ENCODE data around the gene WDR54. TPM values are rescaled to one million over a fixed set of nuclear protein-coding genes. Genes with fewer than 3 reads are reported as not detected.
"Not testable (repeated sequence)": the region's sequence is repeated elsewhere in the genome, so short reads cannot be mapped to it uniquely, and the experiment has no call there.

Gene WDR54
- total RNA-seq, 1 donor from 2014 or later: 29.1 TPM

DNA sequence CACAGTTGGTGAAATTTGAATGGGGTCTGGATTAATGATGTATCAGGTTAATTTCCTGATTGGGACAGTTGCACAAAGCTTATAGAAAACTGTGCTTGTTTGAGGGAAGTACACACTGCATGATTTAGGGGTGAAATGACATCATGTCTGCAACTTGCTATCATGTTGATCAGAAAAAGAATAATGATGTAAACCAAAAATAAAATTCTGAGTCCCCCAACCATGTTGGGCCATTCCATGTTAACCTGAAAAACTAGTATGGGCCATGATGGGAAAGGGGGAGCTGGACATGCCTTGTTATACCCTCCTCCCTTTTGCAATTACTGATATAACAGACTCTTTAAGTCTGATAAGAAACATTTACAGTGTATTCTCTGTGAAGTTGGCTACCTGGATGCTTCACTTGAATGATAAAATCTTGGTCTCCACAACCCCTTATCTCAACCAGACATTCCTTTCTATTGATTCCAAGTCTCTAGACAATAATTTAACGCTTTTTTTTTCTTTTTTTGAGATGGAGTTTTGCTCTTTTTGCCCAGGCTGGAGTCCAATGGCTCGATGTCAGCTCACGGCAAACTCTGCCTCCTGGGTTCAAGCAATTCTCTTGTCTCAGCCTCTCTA is 29.1 kb downstream of the WDR54 start:
- no peak for DNase-seq (ENCODE audit: extremely low read depth, low read depth, low spot score)

DNA sequence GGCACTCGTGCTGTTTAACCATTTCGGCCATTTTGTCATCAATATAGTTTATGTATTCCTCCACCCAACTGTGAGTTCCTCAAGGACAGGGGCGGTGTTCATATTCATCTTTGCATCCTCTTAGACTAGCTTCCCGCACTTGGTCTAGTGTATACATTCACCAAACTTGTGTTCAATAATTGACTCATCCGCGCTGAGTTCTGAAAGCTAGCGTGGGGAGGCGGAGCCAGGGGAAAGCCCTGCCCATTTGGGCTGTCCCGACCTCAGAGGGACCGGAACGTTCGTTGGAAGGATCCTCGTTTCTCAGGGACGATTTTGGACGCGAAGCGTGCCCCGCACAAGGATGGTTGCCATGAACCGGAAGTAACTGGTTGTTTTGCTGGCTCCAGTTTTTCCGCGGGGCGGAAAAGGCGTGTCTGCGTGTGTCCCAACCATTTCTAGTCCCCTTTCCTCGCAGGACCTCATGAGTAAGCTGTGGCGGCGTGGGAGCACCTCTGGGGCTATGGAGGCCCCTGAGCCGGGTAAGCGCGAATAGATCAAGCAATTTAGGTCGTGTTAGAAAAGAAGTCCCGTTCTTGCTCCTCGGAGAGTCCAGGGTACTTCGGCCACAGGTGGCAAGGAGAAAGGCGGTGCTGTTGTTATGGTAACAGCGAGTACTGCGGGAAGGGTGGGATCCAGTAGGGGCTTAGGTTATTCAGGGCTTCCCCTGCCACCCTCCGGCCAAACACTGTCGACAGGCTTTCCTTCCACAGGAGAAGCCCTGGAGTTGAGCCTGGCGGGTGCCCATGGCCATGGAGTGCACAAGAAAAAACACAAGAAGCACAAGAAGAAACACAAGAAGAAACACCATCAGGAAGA is 33.4 kb downstream of the WDR54 start, which contains the start of gene INO80B:
Gene INO80B, plus strand, starts transcription at position 434 of the 858 bp plus-strand sequence. Its CDS starts 30 bp downstream, at position 464.
- DNase-seq (ENCODE audit: extremely low read depth, low read depth, low spot score): peak; percentile 96

GRCh38 chr2:74457129-74457548 is 35.6 kb downstream of the WDR54 start:
- DNase-seq (ENCODE audit: extremely low read depth, low read depth, low spot score): no peak

- DNase-seq (ENCODE audit: extremely low read depth, low read depth, low spot score): no peak
These were observed 36.1 kb downstream of the WDR54 start for GRCh38 chr2:74457549-74458131.

DNA sequence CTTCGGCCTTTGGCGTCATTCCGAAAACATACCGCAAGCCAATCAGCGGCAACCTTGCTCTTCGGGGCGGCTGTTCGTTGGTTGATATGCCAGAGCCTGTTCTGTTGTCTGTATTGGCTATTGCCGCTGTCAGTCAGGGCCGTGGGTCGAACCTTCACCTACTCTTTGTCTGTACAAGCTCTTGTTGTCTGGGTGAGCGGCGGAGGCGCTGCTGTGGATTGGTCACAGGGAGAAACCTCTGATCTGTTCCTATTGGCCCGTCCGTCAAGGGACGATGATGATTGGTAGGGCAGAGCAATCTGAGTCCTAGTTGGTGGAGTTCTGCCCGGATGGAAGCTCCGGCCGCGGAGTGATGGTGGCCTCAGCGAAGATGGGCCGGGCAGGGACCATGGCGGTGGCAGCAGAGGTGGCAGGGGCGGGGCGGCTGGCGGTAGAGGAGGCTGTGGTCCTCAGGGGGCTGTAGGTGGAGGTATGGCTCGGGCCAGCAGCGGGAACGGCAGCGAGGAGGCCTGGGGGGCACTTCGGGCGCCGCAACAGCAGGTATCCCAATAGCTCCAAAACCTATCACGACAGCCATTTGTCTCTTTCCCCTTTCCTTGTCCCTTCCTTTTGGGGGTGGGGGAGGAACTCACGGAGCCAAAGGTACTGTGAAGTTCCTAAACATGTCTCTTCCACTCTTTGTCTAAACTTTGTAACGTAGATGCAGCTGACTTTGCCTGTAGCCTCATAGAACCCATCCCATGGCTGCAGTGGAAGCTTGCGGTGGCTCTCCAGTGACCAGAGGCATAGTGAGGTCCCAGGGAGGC is 36.8 kb downstream of the WDR54 start, which contains the start of gene WBP1:
Gene WBP1, plus strand, starts transcription at position 307 of the 806 bp plus-strand sequence. Its CDS starts 165 bp downstream, at position 472.
- DNase-seq (ENCODE audit: extremely low read depth, low read depth, low spot score): peak; percentile 100

GRCh38 chr2:74458938-74459363 is 37.4 kb downstream of the WDR54 start:
- DNase-seq (ENCODE audit: extremely low read depth, low read depth, low spot score): no peak

GRCh38 chr2:74459503-74460118 is 38.1 kb downstream of the WDR54 start:
- not testable (repeated sequence) for DNase-seq (ENCODE audit: extremely low read depth, low read depth, low spot score)

- not testable (repeated sequence) for DNase-seq (ENCODE audit: extremely low read depth, low read depth, low spot score)
These were observed 38.7 kb downstream of the WDR54 start for GRCh38 chr2:74460187-74460586.

GRCh38 chr2:74461187-74462053 is 39.9 kb downstream of the WDR54 start:
- DNase-seq (ENCODE audit: extremely low read depth, low read depth, low spot score): no peak

DNA sequence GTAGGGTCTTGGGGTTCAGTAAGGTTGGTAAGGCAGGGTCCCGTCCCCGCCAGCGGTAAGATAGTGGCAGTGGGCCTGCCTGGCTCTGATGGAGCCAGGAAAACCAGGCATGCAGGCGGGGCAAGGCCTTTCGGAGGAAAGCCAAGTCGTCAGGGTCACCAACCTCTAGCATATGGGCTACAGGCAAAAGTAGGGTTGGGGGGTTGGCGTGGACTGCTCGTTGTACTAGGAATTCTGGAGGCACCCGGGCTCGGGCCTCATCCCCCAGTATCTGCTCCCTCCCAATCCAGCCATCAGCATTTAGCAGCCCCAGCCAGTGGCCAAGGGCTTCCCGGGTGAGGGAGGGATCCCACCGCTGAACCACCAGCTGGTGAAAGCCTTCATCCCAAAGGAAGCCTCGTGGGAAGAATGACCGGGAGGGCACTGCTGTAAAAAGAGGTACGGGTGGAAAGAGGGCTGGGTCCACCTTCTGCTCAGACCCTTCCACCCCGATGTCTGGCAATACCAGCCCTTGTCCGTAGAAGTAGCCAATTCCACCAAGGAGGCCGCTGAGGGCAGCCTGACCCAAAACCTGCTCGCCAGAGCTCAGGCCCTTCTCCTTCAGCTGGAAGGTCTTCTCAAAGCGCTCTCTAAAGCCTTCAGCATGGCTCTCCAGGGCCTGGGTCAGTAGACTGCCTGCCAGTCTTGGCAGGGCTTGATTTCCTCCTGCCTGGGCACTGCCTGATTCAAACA is 40.7 kb downstream of the WDR54 start:
- no peak for DNase-seq (ENCODE audit: extremely low read depth, low read depth, low spot score)

DNA sequence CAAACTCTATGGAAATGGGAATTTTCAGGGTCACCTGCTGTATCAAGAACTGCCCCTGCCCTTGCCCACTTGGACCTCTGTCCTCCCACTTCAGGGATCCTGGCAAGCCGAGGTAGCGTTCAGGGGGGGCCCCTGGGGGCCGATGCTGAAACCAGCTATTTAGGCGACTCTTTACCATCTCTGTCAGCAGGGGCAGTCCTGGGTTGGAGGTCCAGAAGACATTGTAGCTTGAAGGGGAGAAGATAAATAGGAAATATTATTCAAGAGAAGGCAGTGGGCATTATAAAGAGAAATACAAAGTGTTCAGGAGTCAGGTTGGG is 41.2 kb downstream of the WDR54 start:
- DNase-seq (ENCODE audit: extremely low read depth, low read depth, low spot score): no peak

- no peak for DNase-seq (ENCODE audit: extremely low read depth, low read depth, low spot score)
These were observed 42.9 kb downstream of the WDR54 start for GRCh38 chr2:74464406-74464805.

DNA sequence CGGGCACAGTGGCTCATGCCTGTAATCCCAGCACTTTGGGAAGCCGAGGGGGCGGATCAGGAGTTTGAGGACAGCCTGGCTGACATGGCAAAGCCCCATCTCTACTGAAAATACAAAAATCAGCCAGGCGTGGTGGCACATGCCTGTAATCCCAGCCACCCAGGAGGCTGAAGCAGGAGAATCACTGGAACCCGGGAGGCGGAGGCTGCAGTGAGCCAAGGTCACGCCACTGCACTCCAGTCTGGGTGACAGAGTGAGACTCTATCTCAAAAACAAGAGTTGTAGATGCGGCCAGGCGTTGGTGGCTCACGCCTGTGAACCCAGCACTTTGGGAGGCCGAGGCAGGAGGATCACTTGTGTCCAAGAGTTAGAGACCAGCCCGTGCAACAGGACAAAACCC is 49.2 kb downstream of the WDR54 start:
- DNase-seq (ENCODE audit: extremely low read depth, low read depth, low spot score): not testable (repeated sequence)

- no peak for DNase-seq (ENCODE audit: extremely low read depth, low read depth, low spot score)
These were observed 50.0 kb downstream of the WDR54 start for GRCh38 chr2:74471332-74472065.

GRCh38 chr2:74472086-74472944 is 50.8 kb downstream of the WDR54 start, which contains the start of gene MRPL53:
Gene MRPL53 (minus strand): TSS chr2:74472680. CDS start chr2:74472660, 20 bp downstream.
- peak; percentile 75 for DNase-seq (ENCODE audit: extremely low read depth, low read depth, low spot score)

DNA sequence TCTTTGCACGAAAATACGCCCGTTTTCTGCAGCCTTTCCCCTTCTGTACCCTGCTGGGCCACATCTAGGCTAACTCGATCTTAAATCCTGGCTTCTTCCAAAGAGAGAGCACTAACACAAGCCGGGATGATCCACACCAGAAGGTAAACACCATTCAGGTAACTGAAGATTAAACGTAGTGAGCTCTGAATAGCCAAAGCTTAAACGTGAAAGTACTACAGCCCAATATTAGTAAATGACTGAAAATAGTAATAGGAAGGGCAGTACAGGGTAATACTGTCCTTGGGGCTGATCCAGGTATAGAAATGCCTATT is 51.4 kb downstream of the WDR54 start:
- DNase-seq (ENCODE audit: extremely low read depth, low read depth, low spot score): no peak

- DNase-seq (ENCODE audit: extremely low read depth, low read depth, low spot score): no peak
These were observed 53.0 kb downstream of the WDR54 start for GRCh38 chr2:74474481-74474880.
